Ascending aorta (tissue), 2 donors: ENCODE data around the gene CARD9. TPM values are rescaled to one million over a fixed set of nuclear protein-coding genes. Genes with fewer than 3 reads are reported as not detected.

Experiments
- DNase-seq, 2 donors: peaks; one replicate each; pipeline ENCODE4 v3.0.0-alpha.2; 2019; ENCODE audit warnings: low spot score in 2 of 2
- H3K27ac ChIP-seq, 2 donors: fragments of 200-600 bp; sonication (generic); one replicate each; pipeline ENCODE4 v1.5.1; 2016 to 2017; ENCODE audit warnings: mild to moderate bottlenecking in 1 of 2
- H3K27me3 ChIP-seq: fragments of 200-600 bp; sonication (generic); one replicate; pipeline ENCODE4 v1.5.1; 2017
- H3K36me3 ChIP-seq, 2 donors: fragments of 200-600 bp; sonication (generic); one replicate each; pipeline ENCODE4 v1.5.1; 2016
- H3K4me1 ChIP-seq, 2 donors: fragments of 200-600 bp; sonication (generic); one replicate each; pipeline ENCODE4 v1.5.1; 2016 to 2017; ENCODE audit warnings: mild to moderate bottlenecking in 1 of 2
- H3K4me3 ChIP-seq, 2 donors: fragments of 200-600 bp; sonication (generic); one replicate each; pipeline ENCODE4 v1.5.1; 2016 to 2017; ENCODE audit warnings: mild to moderate bottlenecking in 1 of 2
- H3K9me3 ChIP-seq, 2 donors: fragments of 200-600 bp; sonication (generic); one replicate each; pipeline ENCODE4 v1.5.1; 2016
- CTCF ChIP-seq, 3 experiments: fragments of 200-600 bp in 2 of 3; fragments of 450-650 bp in 1 of 3; sonication (generic) in 2 of 3; IDR thresholded peaks; one replicate each; pipeline ENCODE4 v1.5.1; 2016 to 2019; ENCODE audit warnings: antibody characterized with exemption in 3 of 3, mild to moderate bottlenecking in 1 of 3, moderate library complexity in 1 of 3
- intact Hi-C: fragments of 100-400 bp; cut with DNase I; formaldehyde crosslinking; loops from one replicate; pipeline ENCODE4 v1.15.1; 2023
- total RNA-seq: library from RNA; depleted of rRNA; stranded (reverse); fragments of >200 nt; gene quantifications from one replicate; pipeline ENCODE4 v1.1.0, GENCODE V29; 2016

The CARD9 gene
- total RNA-seq, 1 donor from 2014 or later = 0.43 TPM

- TF ChIP-seq CTCF (IDR thresholded peaks at IDR 0.05) = no peak
These were observed 21.5 kb upstream of the CARD9 start for GRCh38 chr9:136395020-136395340.

GRCh38 chr9:136394312-136395019 is 21.0 kb upstream of the CARD9 start:
- no peak overlapping the region for H3K4me3 ChIP-seq
- no peaks in the 10 kb centered on the region for H3K27me3 ChIP-seq
- peaks cover 55 to 71% of the 10 kb centered on the region in 2 donors for H3K36me3 ChIP-seq
- no peak for DNase-seq
- no peak for TF ChIP-seq CTCF (IDR thresholded peaks at IDR 0.05)
- H3K4me1 ChIP-seq = peaks cover 6 to 9% of the 10 kb centered on the region in 2 donors
- H3K27ac ChIP-seq = no peak overlapping the region
- intact Hi-C loops = no loop called here
- H3K9me3 ChIP-seq = no peaks in the 10 kb centered on the region

More at GRCh38 chr9:136395020-136395340, 21.5 kb upstream of the CARD9 start:
- no peak overlapping the region for H3K27ac ChIP-seq
- H3K27me3 ChIP-seq = no peaks in the 10 kb centered on the region
- no peak for DNase-seq
- H3K4me1 ChIP-seq = peaks cover 8 to 9% of the 10 kb centered on the region in 2 donors
- no peak overlapping the region for H3K4me3 ChIP-seq
- H3K36me3 ChIP-seq = peaks cover 50 to 66% of the 10 kb centered on the region in 2 donors
- H3K9me3 ChIP-seq = no peaks in the 10 kb centered on the region
- intact Hi-C loops = no loop called here

- Histone ChIP-seq H3K4me1 (peaks cover 0 to under 1% of the 10 kb centered on the region in 2 donors), H3K9me3 (no peaks in the 10 kb centered on the region), H3K27me3 (no peaks in the 10 kb centered on the region), H3K4me3 (no peak overlapping the region), H3K27ac (no peak overlapping the region), H3K36me3 (peaks cover 63 to 78% of the 10 kb centered on the region in 2 donors)
- DNase-seq = no peak
- TF ChIP-seq CTCF (IDR thresholded peaks at IDR 0.05) = no peak
- intact Hi-C loops = no loop called here
These were observed 20.1 kb upstream of the CARD9 start for GRCh38 chr9:136393531-136393930.

GRCh38 chr9:136392538-136393449 is 19.3 kb upstream of the CARD9 start:
- no peaks in the 10 kb centered on the region for H3K4me1 ChIP-seq
- H3K9me3 ChIP-seq = no peaks in the 10 kb centered on the region
- peaks cover 69 to 82% of the 10 kb centered on the region in 2 donors for H3K36me3 ChIP-seq
- DNase-seq = no peak
- intact Hi-C loops = no loop called here
- no peak overlapping the region for H3K4me3 ChIP-seq
- H3K27me3 ChIP-seq = no peaks in the 10 kb centered on the region
- no peak for TF ChIP-seq CTCF (IDR thresholded peaks at IDR 0.05)
- H3K27ac ChIP-seq = no peak overlapping the region

GRCh38 chr9:136391737-136392537 is 18.5 kb upstream of the CARD9 start:
- Histone ChIP-seq H3K27ac (no peak overlapping the region), H3K9me3 (no peaks in the 10 kb centered on the region)
- no peak for TF ChIP-seq CTCF (IDR thresholded peaks at IDR 0.05)

More at GRCh38 chr9:136391737-136392537, 18.5 kb upstream of the CARD9 start:
- Histone ChIP-seq H3K4me1 (no peaks in the 10 kb centered on the region), H3K4me3 (no peak overlapping the region), H3K27me3 (no peaks in the 10 kb centered on the region), H3K36me3 (peaks cover 73 to 86% of the 10 kb centered on the region in 2 donors)
- DNase-seq = no peak
- intact Hi-C loops = no loop called here
